Stimulated activated CD8-positive, alpha-beta memory T cell treated with anti-CD3 and anti-CD28 coated beads, Interleukin-12 subunit alpha, Interleukin-12 subunit beta, amount 100 ng/mL, for 24 hours (primary cell): ENCODE measurements around the gene MMP14.

Experiments
- DNase-seq: peaks from one replicate; pipeline ENCODE4 v3.0.0-alpha.2; 2020; ENCODE audit errors: extremely low read depth

Gene MMP14

GRCh38 chr14:22861651-22862050, 25.3 kb downstream of the MMP14 start:
- DNase-seq: no peak

- no peak for DNase-seq
Measured at GRCh38 chr14:22864979-22865378, 28.6 kb downstream of the MMP14 start.

- DNase-seq: no peak
Measured at GRCh38 chr14:22865424-22866405, 29.3 kb downstream of the MMP14 start.

- DNase-seq: no peak
Measured at GRCh38 chr14:22866874-22867273, 30.5 kb downstream of the MMP14 start.

- DNase-seq: no peak
Measured at GRCh38 chr14:22870811-22871223, 34.4 kb downstream of the MMP14 start.

- no peak for DNase-seq
Measured at GRCh38 chr14:22871224-22872032, 35.0 kb downstream of the MMP14 start, which contains the start of gene LRP10. Gene LRP10, plus strand, starts transcription at chr14:22871740. Its CDS starts 564 bp downstream, at chr14:22872304.

GRCh38 chr14:22872033-22872832, 35.8 kb downstream of the MMP14 start:
- DNase-seq: no peak

- DNase-seq: no peak
Measured at GRCh38 chr14:22872833-22873520, 36.6 kb downstream of the MMP14 start.

- no peak for DNase-seq
Measured at GRCh38 chr14:22875003-22875747, 38.8 kb downstream of the MMP14 start.

- no peak for DNase-seq
Measured at GRCh38 chr14:22875748-22876319, 39.4 kb downstream of the MMP14 start.

GRCh38 chr14:22877000-22877501, 40.7 kb downstream of the MMP14 start:
- no peak for DNase-seq

GRCh38 chr14:22878271-22879246, 42.2 kb downstream of the MMP14 start:
- no peak for DNase-seq

GRCh38 chr14:22882064-22882463, 45.7 kb downstream of the MMP14 start:
- no peak for DNase-seq

GRCh38 chr14:22882529-22883172, 46.3 kb downstream of the MMP14 start:
- DNase-seq: no peak

GRCh38 chr14:22883173-22883976, 47.0 kb downstream of the MMP14 start, which contains the start of gene REM2:
Gene REM2, plus strand, starts transcription at chr14:22883222. Its CDS starts 66 bp downstream, at chr14:22883288.
- DNase-seq: no peak

- no peak for DNase-seq
Measured at GRCh38 chr14:22884076-22884737, 47.8 kb downstream of the MMP14 start.
